K562 (cell line): ENCODE results near the gene SYVN1. TPM values are rescaled to one million over a fixed set of nuclear protein-coding genes. Genes with fewer than 3 reads are reported as not detected.

Experiments
- DNMT1 ChIP-seq: fragments of 450-650 bp; IDR thresholded peaks from 2 replicates; pipeline ENCODE4 v1.6.1; 2016; ENCODE audit warnings: antibody characterized with exemption, mild to moderate bottlenecking
- ETV1 ChIP-seq: fragments of 450-650 bp; conservative IDR thresholded peaks from 2 replicates; pipeline ENCODE4 v1.6.1; 2016; ENCODE audit warnings: missing genetic modification characterization, control low read depth, low read depth, missing compliant biosample characterization
- HNRNPLL ChIP-seq: fragments of 200-400 bp; formaldehyde crosslinking; IDR thresholded peaks from 2 replicates; pipeline ENCODE4 v1.6.1; 2017; ENCODE audit warnings: low read length, low read depth, mild to moderate bottlenecking; ENCODE audit not compliant: poor library complexity, severe bottlenecking
- IRF2 ChIP-seq: sonication (generic); formaldehyde crosslinking; IDR thresholded peaks from 2 replicates; pipeline ENCODE4 v1.8.1; 2022; ENCODE audit warnings: mild to moderate bottlenecking, missing genetic modification reagents
- MTA2 ChIP-seq: fragments of 450-650 bp; IDR thresholded peaks from 2 replicates; pipeline ENCODE4 v1.6.1; 2016; ENCODE audit warnings: low read depth
- PHF20 ChIP-seq: fragments of 450-650 bp; IDR thresholded peaks from 2 replicates; pipeline ENCODE4 v1.6.1; 2018; ENCODE audit not compliant: partially characterized antibody
- SMARCA5 ChIP-seq: fragments of 450-650 bp; IDR thresholded peaks from 2 replicates; pipeline ENCODE4 v1.6.1; 2016
- XRCC4 ChIP-seq: IDR thresholded peaks from one replicate; pipeline ENCODE4 v1.6.1; 2011; ENCODE audit not compliant: insufficient read depth, insufficient read length; ENCODE audit errors: extremely low read depth
- ZNF133 ChIP-seq: fragments of 250-450 bp; sonication (Bioruptor Pico); IDR thresholded peaks from 2 replicates; pipeline ENCODE4 v1.4.0; 2020; ENCODE audit warnings: mild to moderate bottlenecking
- ZNF212 ChIP-seq: fragments of 450-650 bp; formaldehyde crosslinking; IDR thresholded peaks from 2 replicates; pipeline ENCODE4 v1.4.0; 2020; ENCODE audit warnings: mild to moderate bottlenecking
- ZNF77 ChIP-seq: fragments of 250-450 bp; sonication (Bioruptor Pico); IDR thresholded peaks from 2 replicates; pipeline ENCODE4 v1.5.0; 2020
- polyA plus RNA-seq, 8 experiments: library from polyadenylated mRNA; depleted of rRNA in 4 of 8; stranded (reverse) in 5 of 8; unstranded in 3 of 8; fragments of >200 nt; fragmentation: Nextera tagmentation in 2 of 8; fragmentation: Illumina TruSeq in 1 of 8; extraction: Ambion mirVana in 2 of 8; extraction: Trizol in 1 of 8; gene quantifications; 2 replicates each; pipeline versions ENCODE4 v1.2.1 to v1.2.3, GENCODE V29; 2011 to 2014; ENCODE audit warnings: inconsistent platforms in 1 of 8, missing spikeins in 1 of 8
- total RNA-seq, 7 experiments: library from RNA; depleted of rRNA in 6 of 7; stranded (reverse); fragments of >200 nt in 6 of 7; fragmentation: Illumina TruSeq in 2 of 7; extraction: Trizol in 2 of 7; gene quantifications; 2 replicates each; pipeline versions ENCODE4 v1.2.1 to v1.2.3, GENCODE V29; 2011 to 2021; ENCODE audit warnings: low replicate concordance in 1 of 7
- TF ChIP-seq, protein P1 (sequence below), 2 experiments: fragments of 450-650 bp; IDR thresholded peaks; 2 replicates each; pipeline ENCODE4 v1.6.1; 2016
- TF ChIP-seq, protein P2 (sequence below): fragments of 250-450 bp; sonication (Bioruptor Pico); IDR thresholded peaks from 2 replicates; pipeline ENCODE4 v1.8.0; 2022; ENCODE audit warnings: inconsistent platforms

The SYVN1 gene
- total and polyA plus RNA-seq, 9 of the 15 experiments (the other 6 are each of a cell fraction or from before 2014, with no cell fraction given): 0.41 to 47.4 (median 9.9) TPM

DNA sequence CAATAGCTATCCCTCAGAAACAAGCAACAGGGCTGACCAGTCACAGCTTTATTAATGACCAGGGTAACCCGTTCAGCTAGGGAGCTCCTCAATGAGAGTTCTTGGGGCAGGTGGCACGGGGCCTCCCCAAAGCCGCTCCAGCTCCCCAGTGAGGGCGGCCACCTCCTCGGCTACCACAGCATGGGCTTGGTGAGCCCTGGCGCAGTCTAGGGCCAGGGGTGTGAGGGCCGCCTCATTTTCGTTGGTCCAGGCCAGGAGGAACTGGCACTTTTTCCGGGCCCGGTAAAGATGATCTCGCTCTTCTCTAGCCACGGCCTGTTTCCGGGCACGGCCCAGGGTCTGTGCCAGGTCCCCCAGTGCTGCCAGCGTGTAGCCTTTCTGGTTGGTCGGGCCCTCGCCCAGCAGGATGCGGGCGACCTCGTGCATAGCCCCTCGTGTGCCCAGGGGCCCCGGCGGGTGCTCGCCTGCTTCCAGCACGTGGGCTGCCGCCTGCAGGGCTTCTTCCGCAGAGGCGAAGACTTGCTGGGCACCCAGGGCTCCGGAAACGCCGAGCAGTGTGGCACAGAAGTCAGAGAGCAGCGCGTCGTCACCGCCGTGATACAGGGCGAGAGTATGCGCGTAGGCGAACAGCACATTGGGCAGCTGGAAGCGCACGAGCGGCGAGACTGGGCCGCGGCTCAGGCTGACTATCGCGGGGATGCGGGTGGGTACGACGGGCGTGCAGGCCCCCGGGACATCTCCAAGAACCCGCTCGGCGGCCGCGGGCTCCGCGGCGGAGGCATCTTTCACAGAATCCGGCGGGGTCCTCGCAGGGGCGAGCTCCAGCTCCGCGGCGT is 17.7 kb downstream of the SYVN1 start (continued):
- TF ChIP-seq, protein P1, sequence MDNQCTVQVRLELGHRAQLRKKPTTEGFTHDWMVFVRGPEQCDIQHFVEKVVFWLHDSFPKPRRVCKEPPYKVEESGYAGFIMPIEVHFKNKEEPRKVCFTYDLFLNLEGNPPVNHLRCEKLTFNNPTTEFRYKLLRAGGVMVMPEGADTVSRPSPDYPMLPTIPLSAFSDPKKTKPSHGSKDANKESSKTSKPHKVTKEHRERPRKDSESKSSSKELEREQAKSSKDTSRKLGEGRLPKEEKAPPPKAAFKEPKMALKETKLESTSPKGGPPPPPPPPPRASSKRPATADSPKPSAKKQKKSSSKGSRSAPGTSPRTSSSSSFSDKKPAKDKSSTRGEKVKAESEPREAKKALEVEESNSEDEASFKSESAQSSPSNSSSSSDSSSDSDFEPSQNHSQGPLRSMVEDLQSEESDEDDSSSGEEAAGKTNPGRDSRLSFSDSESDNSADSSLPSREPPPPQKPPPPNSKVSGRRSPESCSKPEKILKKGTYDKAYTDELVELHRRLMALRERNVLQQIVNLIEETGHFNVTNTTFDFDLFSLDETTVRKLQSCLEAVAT (IDR thresholded peaks at IDR 0.05): no peak
- TF ChIP-seq XRCC4: no peak
- TF ChIP-seq PHF20: no peak
- TF ChIP-seq MTA2: no peak
- TF ChIP-seq, protein P2, sequence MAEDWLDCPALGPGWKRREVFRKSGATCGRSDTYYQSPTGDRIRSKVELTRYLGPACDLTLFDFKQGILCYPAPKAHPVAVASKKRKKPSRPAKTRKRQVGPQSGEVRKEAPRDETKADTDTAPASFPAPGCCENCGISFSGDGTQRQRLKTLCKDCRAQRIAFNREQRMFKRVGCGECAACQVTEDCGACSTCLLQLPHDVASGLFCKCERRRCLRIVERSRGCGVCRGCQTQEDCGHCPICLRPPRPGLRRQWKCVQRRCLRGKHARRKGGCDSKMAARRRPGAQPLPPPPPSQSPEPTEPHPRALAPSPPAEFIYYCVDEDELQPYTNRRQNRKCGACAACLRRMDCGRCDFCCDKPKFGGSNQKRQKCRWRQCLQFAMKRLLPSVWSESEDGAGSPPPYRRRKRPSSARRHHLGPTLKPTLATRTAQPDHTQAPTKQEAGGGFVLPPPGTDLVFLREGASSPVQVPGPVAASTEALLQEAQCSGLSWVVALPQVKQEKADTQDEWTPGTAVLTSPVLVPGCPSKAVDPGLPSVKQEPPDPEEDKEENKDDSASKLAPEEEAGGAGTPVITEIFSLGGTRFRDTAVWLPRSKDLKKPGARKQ (CRISPR knock-in tag): no peak
- 0 out of 2 replicates have a peak, but pooled peaks have one; percentile 19 for TF ChIP-seq ZNF77 (CRISPR knock-in tag)
- no peak for TF ChIP-seq ZNF133 (CRISPR knock-in tag)
- TF ChIP-seq DNMT1: no peak
- TF ChIP-seq SMARCA5: no peak
- TF ChIP-seq ETV1: no peak
- TF ChIP-seq HNRNPLL: no peak
- TF ChIP-seq IRF2 (CRISPR knock-in tag): no peak
- TF ChIP-seq ZNF212 (CRISPR knock-in tag): no peak
